Upper lobe of left lung (tissue), 6 donors: ENCODE results near the gene S1PR4. TPM values are rescaled to one million over a fixed set of nuclear protein-coding genes. Genes with fewer than 3 reads are reported as not detected.
A peak's percentile ranks its signal among the peaks of the same experiment; 100 is the strongest.
"Not testable (repeated sequence)": the region's sequence is repeated elsewhere in the genome, so short reads cannot be mapped to it uniquely, and the experiment has no call there.

Source experiments
- ATAC-seq, 2 donors: fragments of 200-7000 bp; cut with Tn5 transposase; one replicate each; pipeline ENCODE4 v1.9.1; 2022; ENCODE audit warnings: mild to moderate bottlenecking in 2 of 2, moderate library complexity in 2 of 2; ENCODE audit not compliant: low FRiP score in 2 of 2
- DNase-seq, 2 donors: peaks; one replicate each; pipeline ENCODE4 v3.0.0-alpha.2; 2019 to 2020
- H3K27ac ChIP-seq, 4 donors: fragments of 200-600 bp; sonication (generic); one replicate each; pipeline ENCODE4 v1.5.1; 2016 to 2019
- H3K27me3 ChIP-seq, 4 donors: fragments of 200-600 bp; sonication (generic); one replicate each; pipeline ENCODE4 v1.5.1; 2017 to 2019
- H3K36me3 ChIP-seq, 4 donors: fragments of 200-600 bp; sonication (generic); one replicate each; pipeline ENCODE4 v1.5.1; 2016 to 2019
- H3K4me1 ChIP-seq, 4 donors: fragments of 200-600 bp; sonication (generic); one replicate each; pipeline ENCODE4 v1.5.1; 2018 to 2019
- H3K4me3 ChIP-seq, 4 donors: fragments of 200-600 bp; sonication (generic); one replicate each; pipeline ENCODE4 v1.5.1; 2017 to 2019; ENCODE audit warnings: mild to moderate bottlenecking in 2 of 4, moderate library complexity in 1 of 4
- H3K9me3 ChIP-seq, 4 donors: fragments of 200-600 bp; sonication (generic); one replicate each; pipeline ENCODE4 v1.5.1; 2018 to 2019
- CTCF ChIP-seq, 6 experiments: fragments of 450-650 bp in 4 of 6; fragments of 200-600 bp in 2 of 6; sonication (generic) in 2 of 6; IDR thresholded peaks; one replicate each; pipeline ENCODE4 v1.5.1; 2016 to 2019; ENCODE audit warnings: antibody characterized with exemption in 6 of 6
- EP300 ChIP-seq, 4 donors: sonication (generic); formaldehyde crosslinking; IDR thresholded peaks; one replicate each; pipeline ENCODE4 v1.5.1; 2017; ENCODE audit warnings: antibody characterized with exemption in 4 of 4, control low read depth in 2 of 4
- POLR2A ChIP-seq, 4 donors: fragments of 450-650 bp; IDR thresholded peaks; one replicate each; pipeline ENCODE4 v1.5.1; 2016 to 2017; ENCODE audit warnings: antibody characterized with exemption in 4 of 4, mild to moderate bottlenecking in 2 of 4
- POLR2AphosphoS5 ChIP-seq, 2 donors: sonication (generic); formaldehyde crosslinking; IDR thresholded peaks; one replicate each; pipeline ENCODE4 v1.5.1; 2017; ENCODE audit warnings: antibody characterized with exemption in 2 of 2
- WGBS, 2 donors: methylation state at CpG; one replicate each; pipeline ENCODE4 v1.1.5; 2017 to 2018; 5-methylcytosine and 5-hydroxymethylcytosine counted together
- total RNA-seq, 6 donors: library from RNA; depleted of rRNA in 4 of 6; stranded (reverse); fragments of >200 nt in 4 of 6; gene quantifications; one replicate each; pipeline versions ENCODE4 v1.1.0 to v1.2.1, GENCODE V29; 2016 to 2021
- donor health status: DM: no; HTN: no; CAD: no; lungs with moderate emphysema.
- donor health status: DM: no; HTN: yes; CAD: no; lungs with severe emphysema.

Gene S1PR4
- total RNA-seq, 6 donors from 2014 or later: 19.1 to 41.6 (median 33.7) TPM

GRCh38 chr19:3198901-3199700, 20.5 kb downstream of the S1PR4 start:
- Histone ChIP-seq H3K9me3 (no peaks in the 10 kb centered on the region), H3K4me1 (no peaks in the 10 kb centered on the region), H3K27me3 (no peaks in the 10 kb centered on the region), H3K36me3 (peaks cover 0 to 72% (median 41%) of the 10 kb centered on the region in 4 donors), H3K4me3 (no peak overlapping the region), H3K27ac (no peak overlapping the region)
- TF ChIP-seq CTCF (IDR thresholded peaks at IDR 0.05): no peak
- TF ChIP-seq POLR2A (IDR thresholded peaks at IDR 0.05): no peak
- no peak for TF ChIP-seq POLR2AphosphoS5 (IDR thresholded peaks at IDR 0.05)
- no peak for TF ChIP-seq EP300 (IDR thresholded peaks at IDR 0.05)
- ATAC-seq (no peak), DNase-seq (peak in 1 of 2 donors; percentile 75)
- 84 to 95% methylated on average over 7 to 37 of the region's 43 CpGs for whole genome bisulfite sequencing, 2 donors

DNA sequence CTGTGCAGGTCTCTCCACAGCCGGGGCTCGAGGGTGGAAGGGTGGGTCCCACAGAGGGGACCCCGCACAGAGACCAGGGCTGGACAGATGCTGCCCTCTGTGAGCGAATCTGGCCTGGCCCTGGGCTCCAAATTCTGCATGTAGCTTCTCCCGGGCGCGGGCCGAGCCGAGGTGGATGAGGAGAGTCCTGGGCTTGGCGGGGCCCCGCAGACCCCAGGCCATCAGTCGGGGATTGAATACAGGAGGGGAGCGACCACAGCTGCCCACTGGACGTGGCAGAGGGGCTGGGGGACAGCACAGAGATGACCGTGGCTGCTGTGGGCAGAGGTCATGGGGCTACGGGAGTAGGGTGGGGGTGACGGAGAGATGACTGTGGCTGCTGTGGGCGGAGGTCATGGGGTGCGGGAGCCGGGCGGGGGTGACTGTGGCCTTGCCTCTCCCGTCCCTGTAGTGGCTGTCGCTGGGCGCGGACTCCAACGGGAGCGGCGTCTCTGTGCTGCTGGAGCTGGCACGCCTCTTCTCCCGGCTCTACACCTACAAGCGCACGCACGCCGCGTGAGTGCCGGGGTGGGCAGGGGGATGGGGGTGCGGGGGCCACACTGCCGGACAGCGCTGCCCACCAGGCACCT, 22.6 kb downstream of the S1PR4 start:
- H3K9me3 ChIP-seq: no peaks in the 10 kb centered on the region
- peak in 1 of 2 donors; percentile 78 for DNase-seq
- no peaks in the 10 kb centered on the region for H3K4me1 ChIP-seq
- TF ChIP-seq EP300 (IDR thresholded peaks at IDR 0.05) (no peak), POLR2A (IDR thresholded peaks at IDR 0.05) (no peak), POLR2AphosphoS5 (IDR thresholded peaks at IDR 0.05) (no peak), CTCF (IDR thresholded peaks at IDR 0.05) (no peak)
- no peaks in the 10 kb centered on the region for H3K27me3 ChIP-seq
- H3K36me3 ChIP-seq: peaks cover 0 to 82% (median 58%) of the 10 kb centered on the region in 4 donors
- H3K27ac ChIP-seq: no peak overlapping the region
- ATAC-seq: no peak
- H3K4me3 ChIP-seq: no peak overlapping the region
- WGBS, 2 donors: 92 to 93% methylated on average over 30 to 36 of the region's 39 CpGs

DNA sequence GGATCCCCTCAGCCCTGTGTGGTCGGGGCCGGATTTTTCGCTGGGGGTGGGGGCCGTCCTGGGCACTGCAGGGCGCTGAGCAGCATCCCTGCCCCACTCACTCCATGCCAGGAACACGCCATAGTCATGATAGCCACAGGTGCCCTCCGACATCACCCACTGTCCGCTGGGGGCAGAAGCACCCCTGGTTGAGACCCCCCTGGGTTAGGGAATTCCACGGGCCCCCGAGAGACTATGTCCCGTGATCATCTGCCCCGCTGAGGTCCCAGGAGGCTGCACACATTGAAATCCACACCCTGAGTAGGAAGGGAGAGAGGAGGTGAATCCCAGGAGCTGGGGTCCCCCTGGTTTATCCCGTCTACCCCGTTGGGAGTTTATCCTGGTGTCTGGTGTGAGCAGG, 23.3 kb downstream of the S1PR4 start:
- H3K4me3 ChIP-seq: no peak overlapping the region
- H3K27me3 ChIP-seq: no peaks in the 10 kb centered on the region
- ATAC-seq (no peak), DNase-seq (no peak)
- no peaks in the 10 kb centered on the region for H3K9me3 ChIP-seq
- H3K36me3 ChIP-seq: peaks cover 0 to 82% (median 58%) of the 10 kb centered on the region in 4 donors
- no peaks in the 10 kb centered on the region for H3K4me1 ChIP-seq
- TF ChIP-seq CTCF (IDR thresholded peaks at IDR 0.05) (no peak), POLR2A (IDR thresholded peaks at IDR 0.05) (no peak), EP300 (IDR thresholded peaks at IDR 0.05) (no peak), POLR2AphosphoS5 (IDR thresholded peaks at IDR 0.05) (no peak)
- no peak overlapping the region for H3K27ac ChIP-seq
- WGBS, 2 donors: 91 to 96% methylated on average over 6 to 11 of the region's 14 CpGs

DNA sequence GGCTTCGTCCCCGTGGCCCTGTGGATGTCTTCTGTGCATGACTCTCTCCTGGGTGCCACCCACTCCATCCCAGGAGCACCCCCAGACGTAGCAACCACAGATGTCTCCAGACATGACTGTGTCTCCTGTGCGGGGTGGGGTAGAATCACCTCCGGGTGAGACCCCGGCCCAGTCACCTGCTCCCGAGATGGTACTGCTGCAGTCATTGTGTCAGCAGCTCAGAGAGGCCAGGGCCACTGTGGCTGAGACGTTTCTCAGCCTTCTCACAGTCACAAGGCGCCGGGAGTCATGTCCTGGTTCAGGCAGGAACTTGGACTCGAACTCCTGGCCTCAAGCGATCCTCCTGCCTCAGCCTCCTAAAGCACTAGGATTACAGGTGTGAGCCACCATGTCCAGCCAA, 23.8 kb downstream of the S1PR4 start:
- DNase-seq (no peak), ATAC-seq (no peak)
- H3K9me3 ChIP-seq: no peaks in the 10 kb centered on the region
- no peak for TF ChIP-seq CTCF (IDR thresholded peaks at IDR 0.05)
- no peak for TF ChIP-seq EP300 (IDR thresholded peaks at IDR 0.05)
- 87 to 90% methylated on average over 11 to 12 of the region's 12 CpGs for WGBS, 2 donors
- H3K4me1 ChIP-seq: no peaks in the 10 kb centered on the region
- no peak overlapping the region for H3K27ac ChIP-seq
- H3K36me3 ChIP-seq: peaks cover 0 to 82% (median 60%) of the 10 kb centered on the region in 4 donors
- H3K27me3 ChIP-seq: no peaks in the 10 kb centered on the region
- no peak overlapping the region for H3K4me3 ChIP-seq

- not testable (repeated sequence) for H3K27ac ChIP-seq, H3K4me1 ChIP-seq, ATAC-seq, DNase-seq, H3K9me3 ChIP-seq, H3K27me3 ChIP-seq, H3K4me3 ChIP-seq
- WGBS, 2 donors: 84 to 95% methylated on average over 3 to 7 of the region's 7 CpGs
- peaks cover under 1 to 82% (median 66%) of the 10 kb centered on the region in 4 donors for H3K36me3 ChIP-seq
Observed at GRCh38 chr19:3202895-3203294, 24.3 kb downstream of the S1PR4 start.
